ENCODE data around the gene HSBP1.

DNA sequence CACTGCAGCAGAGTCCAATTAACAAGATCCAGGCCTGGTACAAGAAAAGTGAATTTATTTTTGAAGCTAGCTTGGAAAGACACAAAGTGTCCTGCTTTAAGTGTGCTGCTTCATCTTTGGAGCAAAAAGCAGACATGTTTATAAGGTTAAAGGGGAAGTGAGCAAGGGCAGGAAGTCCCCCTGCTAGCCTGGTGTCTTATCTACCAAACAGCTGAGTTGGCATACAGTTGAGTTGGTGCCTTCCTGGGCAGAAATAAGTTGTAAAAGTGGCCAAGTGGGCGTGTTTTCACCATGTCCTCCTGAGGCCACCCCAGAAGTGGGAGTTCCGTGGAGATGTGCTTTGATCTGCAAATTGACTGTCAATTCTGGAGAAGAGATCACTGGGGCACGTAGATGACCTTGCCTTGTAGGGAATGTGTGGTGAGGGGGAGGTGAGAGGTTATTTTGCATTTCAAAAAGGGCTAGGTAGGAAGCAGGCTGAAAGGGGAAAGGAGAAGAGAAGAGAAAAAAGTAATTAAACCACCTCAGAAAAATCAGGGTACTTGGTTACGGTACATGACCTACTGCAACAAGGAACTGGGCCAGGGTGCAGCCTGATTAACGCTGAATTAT, 38.3 kb upstream of the HSBP1 start:
- TF ChIP-seq, protein P1, sequence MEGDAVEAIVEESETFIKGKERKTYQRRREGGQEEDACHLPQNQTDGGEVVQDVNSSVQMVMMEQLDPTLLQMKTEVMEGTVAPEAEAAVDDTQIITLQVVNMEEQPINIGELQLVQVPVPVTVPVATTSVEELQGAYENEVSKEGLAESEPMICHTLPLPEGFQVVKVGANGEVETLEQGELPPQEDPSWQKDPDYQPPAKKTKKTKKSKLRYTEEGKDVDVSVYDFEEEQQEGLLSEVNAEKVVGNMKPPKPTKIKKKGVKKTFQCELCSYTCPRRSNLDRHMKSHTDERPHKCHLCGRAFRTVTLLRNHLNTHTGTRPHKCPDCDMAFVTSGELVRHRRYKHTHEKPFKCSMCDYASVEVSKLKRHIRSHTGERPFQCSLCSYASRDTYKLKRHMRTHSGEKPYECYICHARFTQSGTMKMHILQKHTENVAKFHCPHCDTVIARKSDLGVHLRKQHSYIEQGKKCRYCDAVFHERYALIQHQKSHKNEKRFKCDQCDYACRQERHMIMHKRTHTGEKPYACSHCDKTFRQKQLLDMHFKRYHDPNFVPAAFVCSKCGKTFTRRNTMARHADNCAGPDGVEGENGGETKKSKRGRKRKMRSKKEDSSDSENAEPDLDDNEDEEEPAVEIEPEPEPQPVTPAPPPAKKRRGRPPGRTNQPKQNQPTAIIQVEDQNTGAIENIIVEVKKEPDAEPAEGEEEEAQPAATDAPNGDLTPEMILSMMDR (IDR thresholded peaks at IDR 0.05): no peak
- TF ChIP-seq EP300 (IDR thresholded peaks at IDR 0.05): no peak
